ENCODE results near the gene CIDEB. TPM values are rescaled to one million over a fixed set of nuclear protein-coding genes. Genes with fewer than 3 reads are reported as not detected.

The CIDEB gene
- total and polyA plus RNA-seq, 2 of the 13 experiments (the other 11 are each of a cell fraction or from before 2014, with no cell fraction given) = 35.8 to 110 TPM

DNA sequence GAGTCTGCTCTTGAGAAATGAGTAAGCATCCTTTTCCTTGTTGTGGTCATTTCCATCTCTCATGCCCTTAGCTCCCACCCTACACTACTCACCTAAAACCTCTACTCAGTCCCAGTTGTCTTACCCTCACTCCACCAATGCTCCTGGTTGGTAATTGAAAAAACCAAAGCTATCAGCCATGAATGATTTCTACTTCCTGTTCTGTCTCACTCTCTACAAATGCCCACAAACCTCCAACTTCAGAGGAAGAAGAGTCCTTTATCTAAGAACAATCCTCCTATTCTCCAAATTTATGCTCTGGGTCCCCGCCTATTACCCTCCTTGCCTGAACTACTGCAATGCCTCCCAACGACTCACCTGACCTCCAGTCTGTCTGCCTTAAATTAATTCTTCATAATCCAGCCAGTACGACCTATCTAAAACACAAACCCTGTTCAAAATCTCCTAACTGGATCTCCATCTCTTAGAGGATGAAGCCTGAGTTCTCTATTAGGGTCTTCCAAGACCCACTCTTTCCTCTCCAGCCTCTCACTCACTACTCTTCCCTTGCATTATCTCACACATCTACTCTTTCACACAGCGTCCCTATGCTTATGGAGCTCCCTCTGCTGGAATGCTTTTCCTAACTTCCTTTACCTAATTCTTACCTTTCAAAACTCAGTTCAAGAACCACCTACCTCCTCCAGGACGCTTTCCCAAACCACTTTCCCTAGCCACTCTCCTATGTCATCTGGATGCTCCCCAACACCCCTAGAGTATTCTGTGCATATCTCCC, 10.4 kb downstream of the CIDEB start (continued):
- TF ChIP-seq, protein P1, sequence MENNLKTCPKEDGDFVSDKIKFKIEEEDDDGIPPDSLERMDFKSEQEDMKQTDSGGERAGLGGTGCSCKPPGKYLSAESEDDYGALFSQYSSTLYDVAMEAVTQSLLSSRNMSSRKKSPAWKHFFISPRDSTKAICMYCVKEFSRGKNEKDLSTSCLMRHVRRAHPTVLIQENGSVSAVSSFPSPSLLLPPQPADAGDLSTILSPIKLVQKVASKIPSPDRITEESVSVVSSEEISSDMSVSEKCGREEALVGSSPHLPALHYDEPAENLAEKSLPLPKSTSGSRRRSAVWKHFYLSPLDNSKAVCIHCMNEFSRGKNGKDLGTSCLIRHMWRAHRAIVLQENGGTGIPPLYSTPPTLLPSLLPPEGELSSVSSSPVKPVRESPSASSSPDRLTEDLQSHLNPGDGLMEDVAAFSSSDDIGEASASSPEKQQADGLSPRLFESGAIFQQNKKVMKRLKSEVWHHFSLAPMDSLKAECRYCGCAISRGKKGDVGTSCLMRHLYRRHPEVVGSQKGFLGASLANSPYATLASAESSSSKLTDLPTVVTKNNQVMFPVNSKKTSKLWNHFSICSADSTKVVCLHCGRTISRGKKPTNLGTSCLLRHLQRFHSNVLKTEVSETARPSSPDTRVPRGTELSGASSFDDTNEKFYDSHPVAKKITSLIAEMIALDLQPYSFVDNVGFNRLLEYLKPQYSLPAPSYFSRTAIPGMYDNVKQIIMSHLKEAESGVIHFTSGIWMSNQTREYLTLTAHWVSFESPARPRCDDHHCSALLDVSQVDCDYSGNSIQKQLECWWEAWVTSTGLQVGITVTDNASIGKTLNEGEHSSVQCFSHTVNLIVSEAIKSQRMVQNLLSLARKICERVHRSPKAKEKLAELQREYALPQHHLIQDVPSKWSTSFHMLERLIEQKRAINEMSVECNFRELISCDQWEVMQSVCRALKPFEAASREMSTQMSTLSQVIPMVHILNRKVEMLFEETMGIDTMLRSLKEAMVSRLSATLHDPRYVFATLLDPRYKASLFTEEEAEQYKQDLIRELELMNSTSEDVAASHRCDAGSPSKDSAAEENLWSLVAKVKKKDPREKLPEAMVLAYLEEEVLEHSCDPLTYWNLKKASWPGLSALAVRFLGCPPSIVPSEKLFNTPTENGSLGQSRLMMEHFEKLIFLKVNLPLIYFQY (CRISPR knock-in tag; IDR thresholded peaks at IDR 0.05; ENCODE audit: borderline replicate concordance) = 0 out of 2 replicates have a peak, but pooled peaks have one; percentile 29
- TF ChIP-seq, protein P2, sequence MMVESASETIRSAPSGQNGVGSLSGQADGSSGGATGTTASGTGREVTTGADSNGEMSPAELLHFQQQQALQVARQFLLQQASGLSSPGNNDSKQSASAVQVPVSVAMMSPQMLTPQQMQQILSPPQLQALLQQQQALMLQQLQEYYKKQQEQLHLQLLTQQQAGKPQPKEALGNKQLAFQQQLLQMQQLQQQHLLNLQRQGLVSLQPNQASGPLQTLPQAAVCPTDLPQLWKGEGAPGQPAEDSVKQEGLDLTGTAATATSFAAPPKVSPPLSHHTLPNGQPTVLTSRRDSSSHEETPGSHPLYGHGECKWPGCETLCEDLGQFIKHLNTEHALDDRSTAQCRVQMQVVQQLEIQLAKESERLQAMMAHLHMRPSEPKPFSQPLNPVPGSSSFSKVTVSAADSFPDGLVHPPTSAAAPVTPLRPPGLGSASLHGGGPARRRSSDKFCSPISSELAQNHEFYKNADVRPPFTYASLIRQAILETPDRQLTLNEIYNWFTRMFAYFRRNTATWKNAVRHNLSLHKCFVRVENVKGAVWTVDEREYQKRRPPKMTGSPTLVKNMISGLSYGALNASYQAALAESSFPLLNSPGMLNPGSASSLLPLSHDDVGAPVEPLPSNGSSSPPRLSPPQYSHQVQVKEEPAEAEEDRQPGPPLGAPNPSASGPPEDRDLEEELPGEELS (CRISPR knock-in tag; IDR thresholded peaks at IDR 0.05) = peak; percentile 40; the same call in 1 of the 2 replicates
- TF ChIP-seq ZMAT3 (CRISPR knock-in tag; conservative IDR thresholded peaks at IDR 0.05) (0 out of 2 replicates have a peak, but pooled peaks have one; percentile 57), ZNF138 (CRISPR knock-in tag; IDR thresholded peaks at IDR 0.05; ENCODE audit: low read depth) (no peak), MXD4 (CRISPR knock-in tag; IDR thresholded peaks at IDR 0.05) (no peak; the same call in 1 of the 2 replicates), ZNF468 (CRISPR knock-in tag; IDR thresholded peaks at IDR 0.05) (no peak), RAD21 (CRISPR knock-in tag; IDR thresholded peaks at IDR 0.05) (peak; percentile 55), ZNF282 (IDR thresholded peaks at IDR 0.05; ENCODE audit: partially characterized antibody) (peak; percentile 6), SP1 (IDR thresholded peaks at IDR 0.05) (no peak), SP1 (CRISPR knock-in tag; IDR thresholded peaks at IDR 0.05) (no peak), ZNF772 (CRISPR knock-in tag; IDR thresholded peaks at IDR 0.05) (no peak), ZNF431 (CRISPR knock-in tag; IDR thresholded peaks at IDR 0.05; ENCODE audit: borderline replicate concordance, low read depth) (no peak), ZNF121 (CRISPR knock-in tag; IDR thresholded peaks at IDR 0.05) (no peak), POLR2A (IDR thresholded peaks at IDR 0.05; ENCODE audit: insufficient read depth in 1 of 2, low read depth in 2 of 2, low read length in 2 of 2) (no peak), MEF2D (CRISPR knock-in tag; IDR thresholded peaks at IDR 0.05) (no peak)
- TF ChIP-seq, protein P3, sequence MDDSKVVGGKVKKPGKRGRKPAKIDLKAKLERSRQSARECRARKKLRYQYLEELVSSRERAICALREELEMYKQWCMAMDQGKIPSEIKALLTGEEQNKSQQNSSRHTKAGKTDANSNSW (CRISPR knock-in tag; IDR thresholded peaks at IDR 0.05; ENCODE audit: borderline replicate concordance) = 0 out of 2 replicates have a peak, but pooled peaks have one; percentile 19
- TF ChIP-seq, protein P4, sequence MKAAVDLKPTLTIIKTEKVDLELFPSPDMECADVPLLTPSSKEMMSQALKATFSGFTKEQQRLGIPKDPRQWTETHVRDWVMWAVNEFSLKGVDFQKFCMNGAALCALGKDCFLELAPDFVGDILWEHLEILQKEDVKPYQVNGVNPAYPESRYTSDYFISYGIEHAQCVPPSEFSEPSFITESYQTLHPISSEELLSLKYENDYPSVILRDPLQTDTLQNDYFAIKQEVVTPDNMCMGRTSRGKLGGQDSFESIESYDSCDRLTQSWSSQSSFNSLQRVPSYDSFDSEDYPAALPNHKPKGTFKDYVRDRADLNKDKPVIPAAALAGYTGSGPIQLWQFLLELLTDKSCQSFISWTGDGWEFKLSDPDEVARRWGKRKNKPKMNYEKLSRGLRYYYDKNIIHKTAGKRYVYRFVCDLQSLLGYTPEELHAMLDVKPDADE (CRISPR knock-in tag; IDR thresholded peaks at IDR 0.05) = no peak
- TF ChIP-seq, protein P5, sequence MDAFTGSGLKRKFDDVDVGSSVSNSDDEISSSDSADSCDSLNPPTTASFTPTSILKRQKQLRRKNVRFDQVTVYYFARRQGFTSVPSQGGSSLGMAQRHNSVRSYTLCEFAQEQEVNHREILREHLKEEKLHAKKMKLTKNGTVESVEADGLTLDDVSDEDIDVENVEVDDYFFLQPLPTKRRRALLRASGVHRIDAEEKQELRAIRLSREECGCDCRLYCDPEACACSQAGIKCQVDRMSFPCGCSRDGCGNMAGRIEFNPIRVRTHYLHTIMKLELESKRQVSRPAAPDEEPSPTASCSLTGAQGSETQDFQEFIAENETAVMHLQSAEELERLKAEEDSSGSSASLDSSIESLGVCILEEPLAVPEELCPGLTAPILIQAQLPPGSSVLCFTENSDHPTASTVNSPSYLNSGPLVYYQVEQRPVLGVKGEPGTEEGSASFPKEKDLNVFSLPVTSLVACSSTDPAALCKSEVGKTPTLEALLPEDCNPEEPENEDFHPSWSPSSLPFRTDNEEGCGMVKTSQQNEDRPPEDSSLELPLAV (CRISPR knock-in tag; conservative IDR thresholded peaks at IDR 0.05; ENCODE audit: low read depth) = no peak

Data from HepG2 (cell line).